ENCODE results near the gene AK1. TPM values are rescaled to one million over a fixed set of nuclear protein-coding genes. Genes with fewer than 3 reads are reported as not detected.

Gene AK1
- total RNA-seq, 1 donor from 2014 or later: 39.6 TPM

GRCh38 chr9:127860779-127861178 is 16.7 kb downstream of the AK1 start:
- TF ChIP-seq CTCF (conservative IDR thresholded peaks at IDR 0.05): no peak
- peaks cover 3% of the 10 kb centered on the region for H3K4me1 Mint-ChIP-seq
- no peak for DNase-seq (ENCODE audit: low read depth, low spot score)
- no peak overlapping the region for H3K27ac Mint-ChIP-seq (ENCODE audit: unreplicated experiment)
- no peaks in the 10 kb centered on the region for H3K27me3 Mint-ChIP-seq (ENCODE audit: low read depth)
- no peak overlapping the region for H3K4me3 Mint-ChIP-seq
- H3K36me3 Mint-ChIP-seq (ENCODE audit: low read depth): no peaks in the 10 kb centered on the region
- no peaks in the 10 kb centered on the region for H3K9me3 Mint-ChIP-seq

GRCh38 chr9:127860260-127860659 is 17.2 kb downstream of the AK1 start:
- no peak for TF ChIP-seq CTCF (conservative IDR thresholded peaks at IDR 0.05)
- Mint-ChIP-seq H3K4me3 (no peak overlapping the region), H3K27ac (ENCODE audit: unreplicated experiment) (no peak overlapping the region), H3K27me3 (ENCODE audit: low read depth) (no peaks in the 10 kb centered on the region), H3K9me3 (no peaks in the 10 kb centered on the region), H3K4me1 (peaks cover 3% of the 10 kb centered on the region), H3K36me3 (ENCODE audit: low read depth) (no peaks in the 10 kb centered on the region)
- no peak for DNase-seq (ENCODE audit: low read depth, low spot score)

GRCh38 chr9:127858041-127858512 is 19.4 kb downstream of the AK1 start:
- no peaks in the 10 kb centered on the region for H3K36me3 Mint-ChIP-seq (ENCODE audit: low read depth)
- TF ChIP-seq CTCF (conservative IDR thresholded peaks at IDR 0.05): no peak
- H3K4me3 Mint-ChIP-seq: no peak overlapping the region
- H3K4me1 Mint-ChIP-seq: peaks cover 7% of the 10 kb centered on the region
- DNase-seq (ENCODE audit: low read depth, low spot score): no peak
- H3K27me3 Mint-ChIP-seq (ENCODE audit: low read depth): no peaks in the 10 kb centered on the region
- peak overlapping the region; percentile 96 for H3K27ac Mint-ChIP-seq (ENCODE audit: unreplicated experiment)
- no peaks in the 10 kb centered on the region for H3K9me3 Mint-ChIP-seq

- TF ChIP-seq CTCF (conservative IDR thresholded peaks at IDR 0.05): no peak
- Mint-ChIP-seq H3K27me3 (ENCODE audit: low read depth) (no peaks in the 10 kb centered on the region), H3K4me3 (no peak overlapping the region), H3K4me1 (peaks cover 7% of the 10 kb centered on the region), H3K36me3 (ENCODE audit: low read depth) (no peaks in the 10 kb centered on the region), H3K9me3 (no peaks in the 10 kb centered on the region), H3K27ac (ENCODE audit: unreplicated experiment) (no peak overlapping the region)
- DNase-seq (ENCODE audit: low read depth, low spot score): no peak
These were observed 20.2 kb downstream of the AK1 start for GRCh38 chr9:127857278-127857677.

GRCh38 chr9:127856729-127857116 is 20.8 kb downstream of the AK1 start:
- H3K9me3 Mint-ChIP-seq: no peaks in the 10 kb centered on the region
- H3K4me1 Mint-ChIP-seq: peaks cover 7% of the 10 kb centered on the region
- H3K27me3 Mint-ChIP-seq (ENCODE audit: low read depth): no peaks in the 10 kb centered on the region
- H3K27ac Mint-ChIP-seq (ENCODE audit: unreplicated experiment): no peak overlapping the region
- DNase-seq (ENCODE audit: low read depth, low spot score): no peak
- TF ChIP-seq CTCF (conservative IDR thresholded peaks at IDR 0.05): no peak
- H3K4me3 Mint-ChIP-seq: no peak overlapping the region
- no peaks in the 10 kb centered on the region for H3K36me3 Mint-ChIP-seq (ENCODE audit: low read depth)
